Loucy (cell line): ENCODE results near the gene SEC14L1.

Experiments used
- H2AFZ ChIP-seq: fragments of 200-600 bp; sonication (generic); 2 replicates; pipeline ENCODE4 v1.6.0; 2016; ENCODE audit warnings: antibody characterized with exemption, mild to moderate bottlenecking, low read length, moderate library complexity
- H3F3A ChIP-seq: fragments of 200-600 bp; 2 replicates; pipeline ENCODE4 v1.6.0; 2016; ENCODE audit warnings: antibody characterized with exemption, low read depth, mild to moderate bottlenecking
- H3K27me3 ChIP-seq: fragments of 200-600 bp; sonication (generic); 2 replicates; pipeline ENCODE4 v1.6.1; 2014; ENCODE audit warnings: low read length, mild to moderate bottlenecking; ENCODE audit not compliant: insufficient read depth, poor library complexity, severe bottlenecking
- H3K36me3 ChIP-seq: fragments of 200-600 bp; sonication (generic); 2 replicates; pipeline ENCODE4 v1.6.1; 2016; ENCODE audit warnings: low read length; ENCODE audit not compliant: insufficient read depth
- H3K4me1 ChIP-seq: fragments of 200-600 bp; sonication (generic); 2 replicates; pipeline ENCODE4 v1.5.1; 2014; ENCODE audit warnings: low read length, mild to moderate bottlenecking; ENCODE audit not compliant: insufficient read depth, poor library complexity, severe bottlenecking
- H3K4me2 ChIP-seq: fragments of 200-600 bp; sonication (generic); 2 replicates; pipeline ENCODE4 v1.6.0; 2014; ENCODE audit warnings: antibody characterized with exemption, low read length, low read depth, mild to moderate bottlenecking; ENCODE audit not compliant: poor library complexity, severe bottlenecking
- H3K4me3 ChIP-seq: fragments of 200-600 bp; sonication (generic); 2 replicates; pipeline ENCODE4 v1.5.1; 2014; ENCODE audit warnings: low read length, mild to moderate bottlenecking, mixed read lengths; ENCODE audit not compliant: poor library complexity, severe bottlenecking
- H3K79me2 ChIP-seq: fragments of 200-600 bp; sonication (generic); 2 replicates; pipeline ENCODE4 v1.6.1; 2014; ENCODE audit warnings: low read length; ENCODE audit not compliant: insufficient read depth
- H3K9ac ChIP-seq: fragments of 200-600 bp; sonication (generic); 2 replicates; pipeline ENCODE4 v1.6.0; 2014; ENCODE audit warnings: mild to moderate bottlenecking, low read depth, low read length, moderate library complexity; ENCODE audit not compliant: poor library complexity, severe bottlenecking
- H3K9me2 ChIP-seq: fragments of 200-600 bp; sonication (generic); replicated peaks from 2 replicates; pipeline ENCODE4 v1.6.1; 2016; ENCODE audit warnings: low read depth, low read length, mixed read lengths
- H3K9me3 ChIP-seq: fragments of 200-600 bp; sonication (generic); 2 replicates; pipeline ENCODE4 v1.6.1; 2014; ENCODE audit warnings: mild to moderate bottlenecking, antibody characterized with exemption, low read length, low read depth; ENCODE audit not compliant: insufficient read depth
- H4K20me1 ChIP-seq: fragments of 200-600 bp; sonication (generic); 2 replicates; pipeline ENCODE4 v1.6.0; 2014; ENCODE audit warnings: antibody characterized with exemption, low read length, mild to moderate bottlenecking; ENCODE audit not compliant: insufficient read depth, poor library complexity, severe bottlenecking
- EZH2phosphoT487 ChIP-seq: fragments of 200-600 bp; IDR thresholded peaks from 2 replicates; pipeline ENCODE4 v1.6.1; 2018; ENCODE audit warnings: antibody characterized with exemption, mild to moderate bottlenecking, moderate library complexity, borderline replicate concordance
- TF ChIP-seq, protein P1 (sequence below): fragments of 200-600 bp; sonication (generic); conservative IDR thresholded peaks from 2 replicates; pipeline ENCODE4 v1.5.1; 2014; ENCODE audit warnings: mild to moderate bottlenecking, antibody characterized with exemption, low read length

The SEC14L1 gene

DNA sequence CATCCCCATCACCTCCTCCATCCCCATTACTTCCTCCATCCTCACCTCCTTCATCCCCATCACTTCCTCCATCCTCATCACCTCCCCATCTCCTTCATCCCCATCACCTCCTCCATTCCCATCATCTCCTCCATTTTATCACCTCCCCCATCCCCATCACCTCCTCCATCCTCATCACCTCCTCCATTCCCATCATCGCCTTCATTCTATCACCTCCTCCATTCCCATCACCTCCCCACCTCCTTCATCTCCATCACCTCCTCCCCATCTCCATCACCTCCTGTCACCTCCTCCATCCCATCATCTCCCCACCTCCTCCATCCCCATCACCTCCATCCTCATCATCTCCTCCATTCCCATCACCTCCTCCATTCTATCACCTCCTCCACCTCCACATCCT is 116.4 kb downstream of the SEC14L1 start:
- Histone ChIP-seq H3K4me1 (no peaks in the 10 kb centered on the region), H4K20me1 (no peaks in the 10 kb centered on the region), H3K79me2 (no peaks in the 10 kb centered on the region), H3K4me3 (no peak overlapping the region), H2AFZ (no peak overlapping the region), H3K9me2 (no peaks in the 10 kb centered on the region), H3K9me3 (no peaks in the 10 kb centered on the region), H3F3A (no peaks in the 10 kb centered on the region), H3K27me3 (no peaks in the 10 kb centered on the region), H3K36me3 (no peaks in the 10 kb centered on the region), H3K4me2 (no peak overlapping the region), H3K9ac (no peak overlapping the region)
- TF ChIP-seq EZH2phosphoT487 = no peak
- TF ChIP-seq, protein P1, sequence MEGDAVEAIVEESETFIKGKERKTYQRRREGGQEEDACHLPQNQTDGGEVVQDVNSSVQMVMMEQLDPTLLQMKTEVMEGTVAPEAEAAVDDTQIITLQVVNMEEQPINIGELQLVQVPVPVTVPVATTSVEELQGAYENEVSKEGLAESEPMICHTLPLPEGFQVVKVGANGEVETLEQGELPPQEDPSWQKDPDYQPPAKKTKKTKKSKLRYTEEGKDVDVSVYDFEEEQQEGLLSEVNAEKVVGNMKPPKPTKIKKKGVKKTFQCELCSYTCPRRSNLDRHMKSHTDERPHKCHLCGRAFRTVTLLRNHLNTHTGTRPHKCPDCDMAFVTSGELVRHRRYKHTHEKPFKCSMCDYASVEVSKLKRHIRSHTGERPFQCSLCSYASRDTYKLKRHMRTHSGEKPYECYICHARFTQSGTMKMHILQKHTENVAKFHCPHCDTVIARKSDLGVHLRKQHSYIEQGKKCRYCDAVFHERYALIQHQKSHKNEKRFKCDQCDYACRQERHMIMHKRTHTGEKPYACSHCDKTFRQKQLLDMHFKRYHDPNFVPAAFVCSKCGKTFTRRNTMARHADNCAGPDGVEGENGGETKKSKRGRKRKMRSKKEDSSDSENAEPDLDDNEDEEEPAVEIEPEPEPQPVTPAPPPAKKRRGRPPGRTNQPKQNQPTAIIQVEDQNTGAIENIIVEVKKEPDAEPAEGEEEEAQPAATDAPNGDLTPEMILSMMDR = no peak

DNA sequence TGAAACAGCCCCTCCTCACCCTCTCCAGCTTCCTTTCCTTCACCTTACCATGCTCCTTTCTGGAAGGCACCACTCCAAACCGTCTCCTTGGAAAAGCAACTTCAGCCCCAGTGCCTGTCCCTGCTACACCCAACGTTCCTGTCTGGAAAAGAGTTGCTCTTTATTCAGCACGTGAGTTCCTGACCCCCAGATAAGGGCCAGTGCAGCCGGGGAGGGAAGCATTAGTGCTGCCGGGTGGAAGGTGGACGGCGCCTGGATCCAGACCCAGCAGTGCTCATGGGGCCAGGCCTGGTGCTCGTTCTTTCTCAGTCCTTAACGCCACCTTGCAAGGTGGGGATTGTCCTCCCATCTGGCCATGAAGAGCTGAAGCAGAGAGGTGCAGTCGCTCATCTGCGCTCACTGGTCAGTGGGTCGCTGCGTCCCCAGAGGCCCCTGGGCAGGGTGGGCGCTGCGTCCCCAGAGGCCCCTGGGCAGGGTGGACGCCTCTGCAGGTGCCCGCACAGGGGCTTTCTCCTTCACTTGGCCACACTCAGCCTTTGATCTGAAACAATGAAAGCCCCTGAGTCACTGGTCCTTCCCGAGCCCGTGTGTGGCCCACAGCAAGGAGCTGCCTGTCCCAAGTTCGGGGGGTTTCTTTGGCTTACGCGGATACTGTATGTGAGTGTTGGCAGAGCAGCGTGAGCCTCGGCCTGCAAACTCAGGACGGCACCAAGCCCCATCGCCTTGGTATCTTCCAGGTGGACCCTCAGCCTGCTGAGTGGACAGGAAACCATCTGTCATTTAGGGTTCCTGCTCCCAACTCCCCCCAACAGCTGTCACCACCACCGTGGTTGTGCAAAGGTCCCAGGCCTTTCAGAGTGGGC is 117.1 kb downstream of the SEC14L1 start:
- H3K4me3 ChIP-seq = no peak overlapping the region
- H3K27me3 ChIP-seq = no peaks in the 10 kb centered on the region
- H3K4me2 ChIP-seq = no peak overlapping the region
- H3K9ac ChIP-seq = no peak overlapping the region
- H3K9me2 ChIP-seq = no peaks in the 10 kb centered on the region
- no peaks in the 10 kb centered on the region for H3F3A ChIP-seq
- no peaks in the 10 kb centered on the region for H3K79me2 ChIP-seq
- H2AFZ ChIP-seq = no peak overlapping the region
- H4K20me1 ChIP-seq = no peaks in the 10 kb centered on the region
- H3K9me3 ChIP-seq = no peaks in the 10 kb centered on the region
- H3K36me3 ChIP-seq = no peaks in the 10 kb centered on the region
- no peak for TF ChIP-seq EZH2phosphoT487
- TF ChIP-seq, protein P1 = no peak
- H3K4me1 ChIP-seq = no peaks in the 10 kb centered on the region

DNA sequence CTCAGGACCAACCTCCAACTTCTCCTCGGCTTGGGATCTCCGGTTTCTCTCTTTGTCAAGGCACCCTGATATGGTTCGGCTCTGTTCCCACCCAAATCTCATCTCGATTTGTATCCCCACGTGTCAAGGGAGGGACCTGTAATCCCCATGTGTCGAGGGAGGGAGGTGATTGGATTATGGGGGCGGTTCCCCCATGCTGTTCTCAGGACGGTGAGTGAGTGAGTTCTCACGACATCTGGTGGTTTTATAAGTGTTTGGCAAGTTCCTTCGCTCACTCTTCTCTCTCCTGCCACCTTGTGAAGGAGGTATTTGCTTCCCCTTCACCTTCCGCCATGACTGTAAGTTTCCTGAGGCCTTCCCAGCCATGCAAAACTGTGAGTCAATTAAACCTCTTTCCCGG is 117.9 kb downstream of the SEC14L1 start:
- no peaks in the 10 kb centered on the region for H3K27me3 ChIP-seq
- TF ChIP-seq, protein P1 = no peak
- no peak for TF ChIP-seq EZH2phosphoT487
- H4K20me1 ChIP-seq = no peaks in the 10 kb centered on the region
- no peak overlapping the region for H2AFZ ChIP-seq
- H3K4me2 ChIP-seq = no peak overlapping the region
- H3K9ac ChIP-seq = no peak overlapping the region
- H3K36me3 ChIP-seq = no peaks in the 10 kb centered on the region
- no peaks in the 10 kb centered on the region for H3K9me3 ChIP-seq
- H3K4me1 ChIP-seq = no peaks in the 10 kb centered on the region
- no peaks in the 10 kb centered on the region for H3K79me2 ChIP-seq
- H3K4me3 ChIP-seq = no peak overlapping the region
- no peaks in the 10 kb centered on the region for H3F3A ChIP-seq
- H3K9me2 ChIP-seq = no peaks in the 10 kb centered on the region
